WERI-Rb-1 (cell line): Measurements from ENCODE around the gene ADAMTS15.

ENCODE experiments used
- DNase-seq: peaks from one replicate; pipeline ENCODE4 v3.0.0-alpha.2; 2020
- H3K27ac ChIP-seq: fragments of 250-450 bp; sonication (Bioruptor Pico); 2 replicates; pipeline ENCODE4 v1.5.1; 2020; ENCODE audit warnings: mild to moderate bottlenecking, moderate library complexity
- H3K27me3 ChIP-seq: fragments of 250-450 bp; sonication (Bioruptor Pico); 2 replicates; pipeline ENCODE4 v1.5.1; 2021; ENCODE audit warnings: mild to moderate bottlenecking, low read depth, moderate library complexity; ENCODE audit not compliant: insufficient read depth, severe bottlenecking
- H3K36me3 ChIP-seq: fragments of 250-450 bp; sonication (Bioruptor Pico); 2 replicates; pipeline ENCODE4 v1.5.1; 2020; ENCODE audit warnings: mild to moderate bottlenecking, moderate library complexity
- H3K4me3 ChIP-seq: 2 replicates; pipeline ENCODE4 v1.5.1; 2011; ENCODE audit warnings: low read depth, mild to moderate bottlenecking, control low read depth, low read length
- H3K9me3 ChIP-seq: fragments of 250-450 bp; sonication (Bioruptor Pico); 2 replicates; pipeline ENCODE4 v1.5.1; 2021; ENCODE audit warnings: mild to moderate bottlenecking, moderate library complexity; ENCODE audit not compliant: severe bottlenecking
- TF ChIP-seq, protein P1 (sequence below): IDR thresholded peaks from 2 replicates; pipeline ENCODE4 v1.5.1; 2011; ENCODE audit warnings: low read depth, mild to moderate bottlenecking, control low read depth, inconsistent platforms, low read length

ADAMTS15 gene

GRCh38 chr11:130424613-130425140, 23.8 kb upstream of the ADAMTS15 start:
- Histone ChIP-seq H3K27me3 (peaks cover 35% of the 10 kb centered on the region), H3K27ac (no peak overlapping the region), H3K9me3 (no peaks in the 10 kb centered on the region), H3K36me3 (no peaks in the 10 kb centered on the region), H3K4me3 (no peak overlapping the region)
- TF ChIP-seq, protein P1, sequence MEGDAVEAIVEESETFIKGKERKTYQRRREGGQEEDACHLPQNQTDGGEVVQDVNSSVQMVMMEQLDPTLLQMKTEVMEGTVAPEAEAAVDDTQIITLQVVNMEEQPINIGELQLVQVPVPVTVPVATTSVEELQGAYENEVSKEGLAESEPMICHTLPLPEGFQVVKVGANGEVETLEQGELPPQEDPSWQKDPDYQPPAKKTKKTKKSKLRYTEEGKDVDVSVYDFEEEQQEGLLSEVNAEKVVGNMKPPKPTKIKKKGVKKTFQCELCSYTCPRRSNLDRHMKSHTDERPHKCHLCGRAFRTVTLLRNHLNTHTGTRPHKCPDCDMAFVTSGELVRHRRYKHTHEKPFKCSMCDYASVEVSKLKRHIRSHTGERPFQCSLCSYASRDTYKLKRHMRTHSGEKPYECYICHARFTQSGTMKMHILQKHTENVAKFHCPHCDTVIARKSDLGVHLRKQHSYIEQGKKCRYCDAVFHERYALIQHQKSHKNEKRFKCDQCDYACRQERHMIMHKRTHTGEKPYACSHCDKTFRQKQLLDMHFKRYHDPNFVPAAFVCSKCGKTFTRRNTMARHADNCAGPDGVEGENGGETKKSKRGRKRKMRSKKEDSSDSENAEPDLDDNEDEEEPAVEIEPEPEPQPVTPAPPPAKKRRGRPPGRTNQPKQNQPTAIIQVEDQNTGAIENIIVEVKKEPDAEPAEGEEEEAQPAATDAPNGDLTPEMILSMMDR, result no peak
- no peak for DNase-seq

DNA sequence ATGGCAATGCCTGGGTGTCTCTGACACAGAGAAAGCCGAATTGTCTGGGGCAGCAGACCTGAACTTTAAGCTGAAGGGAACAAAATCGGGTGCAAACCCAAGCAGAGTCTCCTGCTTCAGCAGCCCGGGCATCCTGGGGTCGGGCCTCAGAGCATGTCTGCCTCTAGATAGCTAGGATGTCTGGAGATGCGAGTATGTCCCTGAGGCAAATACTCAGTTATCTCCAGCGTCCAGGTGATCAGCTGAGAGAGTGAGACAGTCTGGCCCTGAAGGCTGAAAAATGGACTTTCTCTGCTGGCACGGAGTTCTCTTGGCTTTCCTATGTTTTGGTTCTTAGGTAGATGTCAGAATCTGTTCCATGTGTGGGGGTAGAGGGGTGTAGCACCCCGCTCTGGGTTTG, 23.3 kb upstream of the ADAMTS15 start:
- Histone ChIP-seq H3K27me3 (peaks cover 40% of the 10 kb centered on the region), H3K4me3 (no peak overlapping the region), H3K9me3 (no peaks in the 10 kb centered on the region), H3K27ac (no peak overlapping the region), H3K36me3 (no peaks in the 10 kb centered on the region)
- TF ChIP-seq, protein P1, result no peak
- DNase-seq, result no peak

DNA sequence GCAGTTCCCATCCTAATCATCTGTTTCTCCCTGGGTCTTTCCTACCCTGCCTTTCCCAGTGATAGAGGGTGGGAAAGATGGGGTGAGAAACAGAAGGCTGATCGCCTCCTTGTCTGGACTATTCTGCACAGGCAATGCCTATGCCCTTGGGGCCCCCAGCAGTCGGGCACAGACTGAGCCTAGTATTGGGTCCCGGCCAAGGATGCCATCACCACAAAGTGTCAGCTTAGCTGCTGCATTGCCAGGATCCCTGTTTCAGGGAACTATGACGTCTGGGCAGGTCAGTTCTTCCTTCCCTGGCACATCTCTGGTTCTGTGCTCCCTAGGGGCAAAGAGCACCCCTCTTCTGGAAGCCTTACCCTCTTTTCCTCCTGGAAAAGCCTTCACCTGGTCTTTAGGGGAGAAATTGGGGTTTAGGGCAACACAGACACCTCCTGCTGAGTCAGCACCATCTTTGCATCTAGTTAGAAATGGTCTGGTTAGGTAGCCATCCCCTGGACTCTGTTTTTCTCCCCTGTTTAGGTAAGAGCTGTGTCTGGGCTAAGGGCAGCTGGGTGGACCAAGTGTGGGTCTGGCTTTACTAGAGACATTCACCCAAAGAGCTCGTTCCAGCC, 22.1 kb upstream of the ADAMTS15 start:
- Histone ChIP-seq H3K27ac (no peak overlapping the region), H3K4me3 (no peak overlapping the region), H3K36me3 (no peaks in the 10 kb centered on the region), H3K27me3 (peaks cover 48% of the 10 kb centered on the region), H3K9me3 (no peaks in the 10 kb centered on the region)
- no peak for DNase-seq
- TF ChIP-seq, protein P1, result no peak

- TF ChIP-seq, protein P1, result no peak
- H3K9me3 ChIP-seq, result no peaks in the 10 kb centered on the region
- no peak for DNase-seq
- H3K27ac ChIP-seq, result no peak overlapping the region
- no peaks in the 10 kb centered on the region for H3K36me3 ChIP-seq
- peaks cover 48% of the 10 kb centered on the region for H3K27me3 ChIP-seq
- H3K4me3 ChIP-seq, result no peak overlapping the region
Measured at GRCh38 chr11:130426837-130427341, 21.6 kb upstream of the ADAMTS15 start.

DNA sequence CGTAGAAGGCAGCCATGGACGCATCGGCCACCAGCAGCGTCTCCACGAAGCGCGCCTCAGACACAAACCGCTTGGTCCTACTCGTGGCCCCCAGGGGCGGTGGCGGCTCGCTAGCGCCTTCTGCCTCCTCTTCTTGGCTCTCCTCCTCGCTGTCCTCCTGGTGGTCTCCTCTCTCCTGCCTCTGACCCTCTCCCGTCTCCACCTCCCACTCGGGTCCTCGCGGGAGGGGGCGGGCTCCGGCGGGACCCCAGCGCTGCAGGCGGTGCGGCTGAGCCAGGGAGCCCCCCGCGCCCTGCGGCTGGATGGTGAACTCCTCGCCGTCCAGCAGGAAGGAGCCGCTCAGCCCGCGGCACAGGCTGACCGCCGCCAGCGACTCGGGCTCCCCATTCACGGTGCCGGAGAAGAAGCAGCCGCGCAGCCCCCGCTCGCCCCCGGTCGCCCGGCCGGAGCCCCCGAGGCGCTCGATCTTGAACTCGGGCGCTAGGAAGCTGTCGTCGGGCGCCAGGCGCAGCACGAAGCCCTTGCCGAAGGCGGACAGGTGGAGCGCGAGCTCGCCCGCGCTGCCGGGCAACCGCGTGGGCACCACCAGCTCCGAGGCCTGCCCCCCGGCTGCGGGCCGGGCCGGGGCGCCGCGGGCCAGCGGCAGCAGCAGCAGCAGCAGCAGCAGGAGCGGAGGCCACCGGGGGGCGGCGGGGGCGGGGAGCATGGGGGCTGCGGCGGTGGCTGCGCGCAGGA, 20.7 kb upstream of the ADAMTS15 start:
- DNase-seq, result peak; percentile 70
- Histone ChIP-seq H3K27me3 (peaks cover 48% of the 10 kb centered on the region), H3K4me3 (peak overlapping the region; percentile 47), H3K9me3 (no peaks in the 10 kb centered on the region), H3K36me3 (no peaks in the 10 kb centered on the region), H3K27ac (no peak overlapping the region)
- TF ChIP-seq, protein P1, result peak; percentile 73
